ENCODE data around the gene TBC1D22A. TPM values are rescaled to one million over a fixed set of nuclear protein-coding genes. Genes with fewer than 3 reads are reported as not detected.

TBC1D22A gene
- total and polyA plus RNA-seq, 2 experiments from 2014 or later = 16.6 to 18.5 TPM

- Histone ChIP-seq H3K27me3 (peaks cover 5% of the 10 kb centered on the region), H3K9me3 (ENCODE audit: low read depth) (no peaks in the 10 kb centered on the region), H3K4me1 (ENCODE audit: low read depth) (peaks cover 8% of the 10 kb centered on the region), H3K36me3 (no peaks in the 10 kb centered on the region), H3K27ac (no peak overlapping the region), H3K4me3 (no peak overlapping the region)
- TF ChIP-seq CTCF (IDR thresholded peaks at IDR 0.05; ENCODE audit: low read depth, low read length) = no peak
- DNase-seq (ENCODE audit: low read depth in 1 of 2, low spot score in 1 of 2) = peak in 1 of 2 donors; percentile 64
Observed at GRCh38 chr22:46748908-46749675, 13.4 kb upstream of the TBC1D22A start.

GRCh38 chr22:46749682-46750529 is 12.5 kb upstream of the TBC1D22A start:
- H3K4me1 ChIP-seq (ENCODE audit: low read depth) = peaks cover 8% of the 10 kb centered on the region
- H3K9me3 ChIP-seq (ENCODE audit: low read depth) = no peaks in the 10 kb centered on the region
- H3K4me3 ChIP-seq = no peak overlapping the region
- TF ChIP-seq CTCF (IDR thresholded peaks at IDR 0.05; ENCODE audit: low read depth, low read length) = no peak
- H3K27ac ChIP-seq = no peak overlapping the region
- no peak for DNase-seq (ENCODE audit: low read depth in 1 of 2, low spot score in 1 of 2)
- H3K27me3 ChIP-seq = peaks cover 5% of the 10 kb centered on the region
- H3K36me3 ChIP-seq = no peaks in the 10 kb centered on the region

DNA sequence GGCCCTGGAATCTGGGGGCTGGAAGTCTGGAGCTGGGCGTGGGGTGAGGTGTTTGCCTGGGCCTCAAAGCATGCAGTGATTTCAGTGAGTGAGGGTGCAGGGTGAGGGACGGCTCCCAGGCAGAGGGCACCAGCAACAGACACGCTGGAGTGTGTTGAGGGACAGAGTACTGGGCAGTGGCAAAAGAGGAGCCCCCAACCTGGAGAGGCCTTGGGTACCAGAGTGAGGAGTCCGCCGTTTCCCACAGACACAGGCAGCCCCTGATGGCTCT is 12.0 kb upstream of the TBC1D22A start:
- TF ChIP-seq CTCF (IDR thresholded peaks at IDR 0.05; ENCODE audit: low read depth, low read length) = no peak
- Histone ChIP-seq H3K36me3 (no peaks in the 10 kb centered on the region), H3K4me3 (no peak overlapping the region), H3K9me3 (ENCODE audit: low read depth) (no peaks in the 10 kb centered on the region), H3K4me1 (ENCODE audit: low read depth) (peaks cover 8% of the 10 kb centered on the region), H3K27ac (no peak overlapping the region), H3K27me3 (peaks cover 5% of the 10 kb centered on the region)
- no peak for DNase-seq (ENCODE audit: low read depth in 1 of 2, low spot score in 1 of 2)

DNA sequence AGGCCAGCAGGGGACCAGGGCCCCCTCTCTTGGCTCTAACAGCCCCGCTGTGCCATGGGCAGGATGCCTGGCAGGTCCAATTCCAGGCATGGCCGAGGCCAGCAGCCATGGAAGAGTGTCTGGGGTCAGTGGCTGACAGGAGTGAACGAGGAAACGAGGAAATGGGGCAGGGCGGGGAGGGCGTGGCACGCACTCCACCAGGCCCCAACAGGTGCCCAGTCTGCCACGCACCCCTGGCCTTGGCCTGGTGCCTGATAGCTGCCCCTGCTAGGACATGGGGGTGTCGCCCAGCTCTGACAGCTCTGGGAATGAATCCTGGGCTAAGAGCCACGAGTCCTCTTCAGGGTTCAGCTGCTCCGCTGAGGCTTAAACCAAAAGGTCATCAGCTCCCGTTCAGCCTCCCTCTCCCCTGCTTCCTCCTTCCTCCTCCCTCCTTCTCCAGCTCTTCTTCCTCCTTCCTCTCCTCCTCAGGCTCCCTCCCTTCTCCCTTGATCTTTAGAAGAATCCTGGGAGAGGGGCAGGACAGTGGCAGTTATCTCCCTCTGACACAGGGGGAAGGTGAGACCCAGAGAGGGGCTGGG is 11.5 kb upstream of the TBC1D22A start:
- peaks cover 8% of the 10 kb centered on the region for H3K4me1 ChIP-seq (ENCODE audit: low read depth)
- no peak overlapping the region for H3K4me3 ChIP-seq
- TF ChIP-seq CTCF (IDR thresholded peaks at IDR 0.05; ENCODE audit: low read depth, low read length) = no peak
- no peaks in the 10 kb centered on the region for H3K9me3 ChIP-seq (ENCODE audit: low read depth)
- no peak overlapping the region for H3K27ac ChIP-seq
- no peak for DNase-seq (ENCODE audit: low read depth in 1 of 2, low spot score in 1 of 2)
- no peaks in the 10 kb centered on the region for H3K36me3 ChIP-seq
- H3K27me3 ChIP-seq = peaks cover 5% of the 10 kb centered on the region

- Histone ChIP-seq H3K4me1 (ENCODE audit: low read depth) (peaks cover 8% of the 10 kb centered on the region), H3K36me3 (no peaks in the 10 kb centered on the region), H3K27me3 (peaks cover 5% of the 10 kb centered on the region), H3K9me3 (ENCODE audit: low read depth) (no peaks in the 10 kb centered on the region), H3K4me3 (no peak overlapping the region), H3K27ac (no peak overlapping the region)
- DNase-seq (ENCODE audit: low read depth in 1 of 2, low spot score in 1 of 2) = no peak
- no peak for TF ChIP-seq CTCF (IDR thresholded peaks at IDR 0.05; ENCODE audit: low read depth, low read length)
Observed at GRCh38 chr22:46752286-46752987, 10.0 kb upstream of the TBC1D22A start.

All from cardiac muscle cell (in vitro differentiated cells and primary cell).